Stimulated activated CD8-positive, alpha-beta memory T cell treated with anti-CD3 and anti-CD28 coated beads, Interleukin-7, amount 100 ng/mL, for 1 hour (primary cell): ENCODE data around the gene EFHD2.
A peak's percentile ranks its signal among the peaks of the same experiment; 100 is the strongest.
"Not testable (repeated sequence)": the region's sequence is repeated elsewhere in the genome, so short reads cannot be mapped to it uniquely, and the experiment has no call there.

Experiments used
- DNase-seq, 2 donors: peaks; one replicate each; pipeline ENCODE4 v3.0.0-alpha.2; 2020; ENCODE audit warnings: low read depth in 2 of 2

Gene EFHD2

GRCh38 chr1:15412175-15412800 lies 2.6 kb downstream of the EFHD2 start:
- no peak for DNase-seq

GRCh38 chr1:15412843-15413242 lies 3.2 kb downstream of the EFHD2 start:
- DNase-seq, result no peak

GRCh38 chr1:15413563-15414444 lies 4.1 kb downstream of the EFHD2 start:
- no peak for DNase-seq

- DNase-seq, result no peak
Measured at GRCh38 chr1:15414445-15414983, 4.8 kb downstream of the EFHD2 start.

- peak in 1 of 2 donors; percentile 36 for DNase-seq
Measured at GRCh38 chr1:15417059-15417934, 7.6 kb downstream of the EFHD2 start.

GRCh38 chr1:15418806-15419515 lies 9.3 kb downstream of the EFHD2 start:
- DNase-seq, result no peak

- no peak for DNase-seq
Measured at GRCh38 chr1:15420853-15421465, 11.3 kb downstream of the EFHD2 start.

GRCh38 chr1:15422871-15423270 lies 13.2 kb downstream of the EFHD2 start:
- no peak for DNase-seq

GRCh38 chr1:15423355-15424077 lies 13.8 kb downstream of the EFHD2 start:
- DNase-seq, result no peak

- DNase-seq, result no peak
Measured at GRCh38 chr1:15424146-15424667, 14.5 kb downstream of the EFHD2 start.

GRCh38 chr1:15424981-15425380 lies 15.3 kb downstream of the EFHD2 start:
- DNase-seq, result no peak

- no peak for DNase-seq
Measured at GRCh38 chr1:15425521-15425920, 15.8 kb downstream of the EFHD2 start.

- DNase-seq, result no peak
Measured at GRCh38 chr1:15425958-15426357, 16.3 kb downstream of the EFHD2 start.

- no peak for DNase-seq
Measured at GRCh38 chr1:15426492-15427279, 17.0 kb downstream of the EFHD2 start.

- no peak for DNase-seq
Measured at GRCh38 chr1:15427280-15427666, 17.6 kb downstream of the EFHD2 start.

- not testable (repeated sequence) for DNase-seq
Measured at GRCh38 chr1:15428252-15428651, 18.6 kb downstream of the EFHD2 start.

GRCh38 chr1:15428815-15429435 lies 19.2 kb downstream of the EFHD2 start:
- DNase-seq, result no peak

GRCh38 chr1:15429701-15430149 lies 20.0 kb downstream of the EFHD2 start:
- no peak for DNase-seq
